K562 (cell line): ENCODE measurements around the gene TXNRD2. TPM values are rescaled to one million over a fixed set of nuclear protein-coding genes. Genes with fewer than 3 reads are reported as not detected.

Experiments
- ATAC-seq: fragments of 200-7000 bp; cut with Tn5 transposase; 3 replicates; pipeline ENCODE4 v1.9.1; 2020; ENCODE audit warnings: moderate library complexity
- BruUV-seq: library from RNA; stranded (reverse); fragments of 400-500 nt; replicated peaks from 2 replicates; lab custom pipeline; 2021; lab: Mats Ljungman, UMichigan
- CTCF ChIA-PET: fragments of 300-600 bp; formaldehyde crosslinking; extraction: SDS; loops from one replicate; lab custom pipeline; 2021; ENCODE audit warnings: low intra/inter-chr PET ratio; lab: Yijun Ruan, JAX
- POLR2A ChIA-PET: fragments of 300-600, 350-650 bp; sonication (Branson Sonifier 250); formaldehyde crosslinking; extraction: SDS; loops from one replicate; lab custom pipeline; 2021; ENCODE audit warnings: antibody characterized with exemption, inconsistent platforms; lab: Yijun Ruan, JAX
- DNase-seq, 4 experiments: peaks; one replicate each; pipeline versions ENCODE4 v3.0.0 to v3.0.0-alpha.2; 2011 to 2018; ENCODE audit warnings: low spot score in 3 of 4, mixed read lengths in 3 of 4; ENCODE audit errors: extremely low read depth in 1 of 4
- FAIRE-seq: peaks from 2 replicates; lab custom pipeline; 2011; peaks lifted over from hg19 to GRCh38; lab: Jason Lieb, UNC
- H2AFZ ChIP-seq: 2 replicates; pipeline ENCODE4 v1.6.0; 2011; ENCODE audit warnings: low read depth, low read length, control low read depth, inconsistent platforms
- H3K27ac ChIP-seq: fragments of 200-600 bp; 3 replicates; pipeline ENCODE4 v1.8.0; 2011; ENCODE audit warnings: low read depth, mild to moderate bottlenecking, control low read depth, inconsistent platforms, low read length, moderate library complexity, mixed read lengths; ENCODE audit errors: extremely low read depth
- H3K27me3 ChIP-seq, 2 experiments: fragments of 300-600 bp in 1 of 2; 2 replicates in 1 of 2; 3 replicates in 1 of 2; pipeline versions ENCODE4 v1.6.0 to v1.8.0; 2011; ENCODE audit warnings: inconsistent platforms in 2 of 2, low read length in 2 of 2, mild to moderate bottlenecking in 1 of 2, mixed read lengths in 1 of 2, moderate library complexity in 1 of 2; ENCODE audit not compliant: control insufficient read depth in 2 of 2, insufficient read depth in 2 of 2
- H3K36me3 ChIP-seq: fragments of 300-600 bp; 3 replicates; pipeline ENCODE4 v1.8.0; 2011; ENCODE audit warnings: mild to moderate bottlenecking, low read length, inconsistent platforms; ENCODE audit not compliant: control insufficient read depth, insufficient read depth
- H3K4me1 ChIP-seq, 2 experiments: fragments of 200-600 bp in 1 of 2; replicated peaks in 1 of 2; 2 replicates in 1 of 2; 3 replicates in 1 of 2; pipeline versions ENCODE4 v1.5.1 to v1.8.0; 2011; ENCODE audit warnings: inconsistent platforms in 2 of 2, low read length in 2 of 2, mild to moderate bottlenecking in 1 of 2, mixed read lengths in 1 of 2, moderate library complexity in 1 of 2; ENCODE audit not compliant: control insufficient read depth in 2 of 2, insufficient read depth in 2 of 2
- H3K4me2 ChIP-seq: 2 replicates; pipeline ENCODE4 v1.6.1; 2011; ENCODE audit warnings: low read length, control low read depth, inconsistent platforms, mixed read lengths; ENCODE audit not compliant: insufficient read depth
- H3K4me3 ChIP-seq: fragments of 200-600 bp; sonication (generic), shearing (Covaris generic); 2 replicates; pipeline ENCODE4 v1.5.1; 2016; ENCODE audit warnings: control low read depth, inconsistent platforms
- H3K79me2 ChIP-seq: fragments of 200-600 bp; 3 replicates; pipeline ENCODE4 v1.8.0; 2011; ENCODE audit warnings: low read length, inconsistent platforms; ENCODE audit not compliant: control insufficient read depth, insufficient read depth
- H3K9ac ChIP-seq, 2 experiments: 2 replicates each; pipeline versions ENCODE4 v1.6.0 to v1.6.1; 2011; ENCODE audit warnings: low read depth in 2 of 2, low read length in 2 of 2, control low read depth in 1 of 2, inconsistent platforms in 1 of 2, mild to moderate bottlenecking in 1 of 2, mixed read lengths in 1 of 2; ENCODE audit not compliant: insufficient read depth in 1 of 2
- H3K9me1 ChIP-seq: one replicate; pipeline ENCODE4 v1.6.0; 2011; ENCODE audit warnings: inconsistent platforms, mild to moderate bottlenecking, low read length, moderate library complexity; ENCODE audit not compliant: control insufficient read depth, insufficient read depth
- H3K9me3 ChIP-seq: replicated peaks from 2 replicates; pipeline ENCODE4 v1.5.1; 2011; ENCODE audit warnings: low read depth, low read length, inconsistent platforms; ENCODE audit not compliant: control insufficient read depth, insufficient read depth
- H4K20me1 ChIP-seq: replicated peaks from 2 replicates; pipeline ENCODE4 v1.6.1; 2011; ENCODE audit warnings: low read length, inconsistent platforms, mixed read lengths; ENCODE audit not compliant: control insufficient read depth, insufficient read depth
- MED1 ChIP-seq: sonication (generic); formaldehyde crosslinking; IDR thresholded peaks from 2 replicates; pipeline ENCODE4 v1.8.1; 2023; ENCODE audit warnings: missing genetic modification reagents, borderline replicate concordance
- NCOA1 ChIP-seq: fragments of 450-650 bp; IDR thresholded peaks from 2 replicates; pipeline ENCODE4 v1.6.1; 2016; ENCODE audit warnings: low read depth
- POLR2G ChIP-seq: fragments of 200-400 bp; formaldehyde crosslinking; IDR thresholded peaks from 2 replicates; pipeline ENCODE4 v1.6.1; 2017; ENCODE audit warnings: low read depth, mild to moderate bottlenecking, antibody characterized with exemption, low read length, moderate library complexity
- PURB ChIP-seq: sonication (generic); formaldehyde crosslinking; IDR thresholded peaks from 2 replicates; pipeline ENCODE4 v1.9.0; 2021; ENCODE audit warnings: low read depth, mild to moderate bottlenecking, missing genetic modification reagents
- SRSF9 ChIP-seq: fragments of 200-400 bp; formaldehyde crosslinking; IDR thresholded peaks from 2 replicates; pipeline ENCODE4 v1.6.1; 2017; ENCODE audit warnings: low read depth, low read length, borderline replicate concordance
- STAG1 ChIP-seq: sonication (generic); formaldehyde crosslinking; IDR thresholded peaks from 2 replicates; pipeline ENCODE4 v1.5.0; 2020; ENCODE audit warnings: missing genetic modification reagents, borderline replicate concordance
- XRCC4 ChIP-seq: IDR thresholded peaks from one replicate; pipeline ENCODE4 v1.6.1; 2011; ENCODE audit not compliant: insufficient read depth, insufficient read length; ENCODE audit errors: extremely low read depth
- ZNF408 ChIP-seq: fragments of 250-450 bp; sonication (Bioruptor Pico); IDR thresholded peaks from 2 replicates; pipeline ENCODE4 v1.4.0; 2020; ENCODE audit warnings: low read depth, mild to moderate bottlenecking, moderate library complexity
- ZNF785 ChIP-seq: fragments of 250-450 bp; sonication (Bioruptor Pico); IDR thresholded peaks from 2 replicates; pipeline ENCODE4 v1.4.0; 2020; ENCODE audit warnings: mild to moderate bottlenecking
- WGBS: fragments of 100-300 bp; shearing (Covaris generic); methylation state at CpG from one replicate; pipeline ENCODE4 v1.1.6; 2016; ENCODE audit warnings: low coverage, mixed read lengths; ENCODE audit not compliant: insufficient coverage; ENCODE audit errors: missing lambda C conversion rate; 5-methylcytosine and 5-hydroxymethylcytosine counted together
- in situ Hi-C: fragments of 300-500 bp; cut with MboI; formaldehyde crosslinking; loops from 4 replicates; pipeline ENCODE4 v1.15.0; 2018; ENCODE audit warnings: inconsistent platforms, mixed read lengths
- intact Hi-C: fragments of 100-400 bp; cut with micrococcal nuclease; formaldehyde crosslinking; loops from 2 replicates; pipeline ENCODE4 v1.14.2; 2022
- polyA plus RNA-seq, 8 experiments: library from polyadenylated mRNA; depleted of rRNA in 4 of 8; stranded (reverse) in 5 of 8; unstranded in 3 of 8; fragments of >200 nt; fragmentation: Nextera tagmentation in 2 of 8; fragmentation: Illumina TruSeq in 1 of 8; extraction: Ambion mirVana in 2 of 8; extraction: Trizol in 1 of 8; gene quantifications; 2 replicates each; pipeline versions ENCODE4 v1.2.1 to v1.2.3, GENCODE V29; 2011 to 2014; ENCODE audit warnings: inconsistent platforms in 1 of 8, missing spikeins in 1 of 8
- total RNA-seq, 7 experiments: library from RNA; depleted of rRNA in 6 of 7; stranded (reverse); fragments of >200 nt in 6 of 7; fragmentation: Illumina TruSeq in 2 of 7; extraction: Trizol in 2 of 7; gene quantifications; 2 replicates each; pipeline versions ENCODE4 v1.2.1 to v1.2.3, GENCODE V29; 2011 to 2021; ENCODE audit warnings: low replicate concordance in 1 of 7
- TF ChIP-seq, protein P1 (sequence below), 3 experiments: fragments of 200-800 bp in 1 of 3; sonication (Bioruptor generic) in 1 of 3; sonication (generic) in 1 of 3; formaldehyde crosslinking in 1 of 3; IDR thresholded peaks; 2 replicates each; pipeline versions ENCODE4 v1.6.1 to v1.8.0; 2016 to 2022; ENCODE audit warnings: mild to moderate bottlenecking in 2 of 3, missing compliant biosample characterization in 2 of 3, missing genetic modification characterization in 2 of 3, missing genetic modification reagents in 1 of 3
- TF ChIP-seq, protein P2 (sequence below): fragments of 150-350 bp; conservative IDR thresholded peaks from 2 replicates; pipeline ENCODE4 v1.6.1; 2014; ENCODE audit warnings: low read length

The TXNRD2 gene
- total and polyA plus RNA-seq, 9 of the 15 experiments (the other 6 are each of a cell fraction or from before 2014, with no cell fraction given) = 3.3 to 80.2 (median 49.4) TPM

DNA sequence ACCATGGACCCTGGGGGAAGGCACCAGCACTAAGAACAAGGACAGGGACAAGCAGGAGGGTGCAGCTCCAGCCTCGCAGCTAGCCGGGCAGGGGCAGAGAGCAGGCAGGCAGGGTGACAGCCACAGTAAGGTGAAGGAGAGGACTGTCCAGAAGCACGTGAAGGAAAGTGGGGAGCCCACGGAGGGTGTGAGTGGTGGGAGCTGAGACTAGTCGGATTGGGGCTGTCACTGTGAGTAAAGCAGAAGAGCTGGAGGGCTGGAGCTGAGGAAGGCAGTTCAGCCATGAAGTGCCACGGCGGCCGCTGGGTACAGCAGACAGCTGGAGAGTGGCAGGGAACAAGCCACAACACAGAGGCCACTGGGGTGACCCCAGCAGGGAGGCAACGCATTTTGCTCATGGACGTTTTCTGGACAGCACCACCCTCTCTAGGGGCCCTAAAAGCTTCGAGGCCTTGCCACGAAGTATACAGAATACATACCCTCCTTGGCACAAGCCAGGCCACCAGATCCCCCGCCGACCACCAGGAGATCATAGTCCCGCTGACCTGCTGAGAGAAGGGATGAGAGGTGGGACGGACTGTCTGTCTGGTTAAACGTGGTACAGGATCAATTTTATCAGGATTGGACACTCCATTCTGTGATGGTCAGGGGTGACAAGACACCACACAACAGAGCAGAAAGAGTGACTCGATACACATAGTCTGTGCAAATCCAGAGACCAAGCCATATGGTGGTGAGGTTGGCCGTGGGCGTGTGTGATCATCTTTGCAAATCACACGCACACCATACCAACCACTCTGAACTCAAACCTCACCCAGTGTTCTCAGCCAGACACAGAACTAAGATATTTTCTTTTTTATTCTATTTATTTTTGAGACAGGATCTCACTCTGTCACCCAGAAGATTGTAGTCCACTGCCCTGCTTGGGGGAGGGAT lies 10.8 kb downstream of the TXNRD2 start:
- 62% methylated on average over 21 of the region's 21 CpGs for WGBS
- H3K9ac ChIP-seq = peak overlapping the region in 1 of 2 experiments; percentile 74; a peak in 2 of 4 replicates
- ATAC-seq = no peak; the same call in 2 of the 3 replicates
- no peak overlapping the region for H2AFZ ChIP-seq
- peaks cover 8% of the 10 kb centered on the region for H3K9me1 ChIP-seq
- no peak overlapping the region for H3K4me3 ChIP-seq
- intact Hi-C loops (no loop called here), in situ Hi-C loops (no loop called here)
- no peak for DNase-seq
- no peak overlapping the region for H3K27ac ChIP-seq
- H4K20me1 ChIP-seq = peaks cover 4% of the 10 kb centered on the region; the same call in 1 of the 2 replicates
- H3K27me3 ChIP-seq = no peaks in the 10 kb centered on the region
- no peak overlapping the region for H3K4me2 ChIP-seq
- H3K4me1 ChIP-seq = peaks cover 2 to 19% of the 10 kb centered on the region in 2 experiments; a peak in 3 of 5 replicates
- BruUV-seq = no TSS peak
- no peaks in the 10 kb centered on the region for H3K79me2 ChIP-seq
- ChIA-PET CTCF (no interaction called here), POLR2A (interaction anchor here (0.6 to 2.0 kb wide), 9 partner anchors 9 to 495 kb away, joined by 3 to 10 read pairs (median 3); partner anchors contain the start of genes COMT and TXNRD2)
- peaks cover 7% of the 10 kb centered on the region; the same call in 1 of the 2 replicates for H3K9me3 ChIP-seq
- no peaks in the 10 kb centered on the region for H3K36me3 ChIP-seq
- FAIRE-seq = no peak
- TF ChIP-seq STAG1 (CRISPR knock-in tag) (peak; percentile 30; the same call in 1 of the 2 replicates), SRSF9 (no peak), PURB (CRISPR knock-in tag) (peak; percentile 92; the same call in 1 of the 2 replicates), POLR2G (peak; percentile 61), ZNF785 (CRISPR knock-in tag) (no peak), XRCC4 (no peak), ZNF408 (CRISPR knock-in tag) (0 out of 2 replicates have a peak, but pooled peaks have one; percentile 39), MED1 (CRISPR knock-in tag) (peak; percentile 27; the same call in 1 of the 2 replicates), NCOA1 (no peak)
- TF ChIP-seq, protein P1, sequence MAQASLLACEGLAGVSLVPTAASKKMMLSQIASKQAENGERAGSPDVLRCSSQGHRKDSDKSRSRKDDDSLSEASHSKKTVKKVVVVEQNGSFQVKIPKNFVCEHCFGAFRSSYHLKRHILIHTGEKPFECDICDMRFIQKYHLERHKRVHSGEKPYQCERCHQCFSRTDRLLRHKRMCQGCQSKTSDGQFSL (CRISPR knock-in tag; IDR thresholded peaks at IDR 0.05) = 0 out of 2 replicates have a peak, but pooled peaks have one; percentile 14
- TF ChIP-seq, protein P1 (tag; IDR thresholded peaks at IDR 0.05) = no peak
- TF ChIP-seq, protein P2, sequence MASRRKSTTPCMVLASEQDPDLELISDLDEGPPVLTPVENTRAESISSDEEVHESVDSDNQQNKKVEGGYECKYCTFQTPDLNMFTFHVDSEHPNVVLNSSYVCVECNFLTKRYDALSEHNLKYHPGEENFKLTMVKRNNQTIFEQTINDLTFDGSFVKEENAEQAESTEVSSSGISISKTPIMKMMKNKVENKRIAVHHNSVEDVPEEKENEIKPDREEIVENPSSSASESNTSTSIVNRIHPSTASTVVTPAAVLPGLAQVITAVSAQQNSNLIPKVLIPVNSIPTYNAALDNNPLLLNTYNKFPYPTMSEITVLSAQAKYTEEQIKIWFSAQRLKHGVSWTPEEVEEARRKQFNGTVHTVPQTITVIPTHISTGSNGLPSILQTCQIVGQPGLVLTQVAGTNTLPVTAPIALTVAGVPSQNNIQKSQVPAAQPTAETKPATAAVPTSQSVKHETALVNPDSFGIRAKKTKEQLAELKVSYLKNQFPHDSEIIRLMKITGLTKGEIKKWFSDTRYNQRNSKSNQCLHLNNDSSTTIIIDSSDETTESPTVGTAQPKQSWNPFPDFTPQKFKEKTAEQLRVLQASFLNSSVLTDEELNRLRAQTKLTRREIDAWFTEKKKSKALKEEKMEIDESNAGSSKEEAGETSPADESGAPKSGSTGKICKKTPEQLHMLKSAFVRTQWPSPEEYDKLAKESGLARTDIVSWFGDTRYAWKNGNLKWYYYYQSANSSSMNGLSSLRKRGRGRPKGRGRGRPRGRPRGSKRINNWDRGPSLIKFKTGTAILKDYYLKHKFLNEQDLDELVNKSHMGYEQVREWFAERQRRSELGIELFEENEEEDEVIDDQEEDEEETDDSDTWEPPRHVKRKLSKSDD = no peak
